PC-3 (cell line): ENCODE measurements around the gene PTPN1.

ENCODE experiments used
- EZH2 ChIP-seq: fragments of 300-600 bp; sonication (generic); IDR thresholded peaks from one replicate; pipeline ENCODE4 v1.6.1; 2017; ENCODE audit warnings: antibody characterized with exemption, mild to moderate bottlenecking, low read length; ENCODE audit not compliant: unreplicated experiment
- EZH2phosphoT487 ChIP-seq: fragments of 300-600 bp; sonication (generic); IDR thresholded peaks from 2 replicates; pipeline ENCODE4 v1.6.1; 2018; ENCODE audit warnings: mild to moderate bottlenecking, antibody characterized with exemption, low read length, borderline replicate concordance
- TF ChIP-seq, protein P1 (sequence below): fragments of 300-600 bp; sonication (generic); conservative IDR thresholded peaks from 2 replicates; pipeline ENCODE4 v1.5.1; 2017; ENCODE audit warnings: antibody characterized with exemption, low read depth, mild to moderate bottlenecking, low read length

DNA sequence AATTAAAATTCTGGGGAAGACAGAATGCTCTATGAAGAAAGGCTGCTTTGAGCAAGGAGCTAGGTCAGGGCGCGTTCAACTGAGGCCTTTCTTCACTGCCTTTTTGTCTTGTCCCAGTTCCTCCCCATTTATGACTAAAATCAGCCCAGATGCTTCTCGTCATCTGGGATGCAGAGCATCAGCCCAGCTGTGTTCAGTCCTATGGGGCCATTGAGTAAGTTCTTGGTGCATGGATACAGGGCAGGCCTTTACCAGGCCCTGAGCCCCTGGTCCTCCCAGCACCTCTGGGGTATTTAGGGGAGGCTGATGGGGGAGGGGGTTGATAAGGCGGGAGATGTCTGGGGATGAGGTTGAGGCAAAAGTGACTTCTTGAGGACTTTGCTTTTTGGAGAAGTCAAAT lies 55.7 kb downstream of the PTPN1 start:
- TF ChIP-seq, protein P1, sequence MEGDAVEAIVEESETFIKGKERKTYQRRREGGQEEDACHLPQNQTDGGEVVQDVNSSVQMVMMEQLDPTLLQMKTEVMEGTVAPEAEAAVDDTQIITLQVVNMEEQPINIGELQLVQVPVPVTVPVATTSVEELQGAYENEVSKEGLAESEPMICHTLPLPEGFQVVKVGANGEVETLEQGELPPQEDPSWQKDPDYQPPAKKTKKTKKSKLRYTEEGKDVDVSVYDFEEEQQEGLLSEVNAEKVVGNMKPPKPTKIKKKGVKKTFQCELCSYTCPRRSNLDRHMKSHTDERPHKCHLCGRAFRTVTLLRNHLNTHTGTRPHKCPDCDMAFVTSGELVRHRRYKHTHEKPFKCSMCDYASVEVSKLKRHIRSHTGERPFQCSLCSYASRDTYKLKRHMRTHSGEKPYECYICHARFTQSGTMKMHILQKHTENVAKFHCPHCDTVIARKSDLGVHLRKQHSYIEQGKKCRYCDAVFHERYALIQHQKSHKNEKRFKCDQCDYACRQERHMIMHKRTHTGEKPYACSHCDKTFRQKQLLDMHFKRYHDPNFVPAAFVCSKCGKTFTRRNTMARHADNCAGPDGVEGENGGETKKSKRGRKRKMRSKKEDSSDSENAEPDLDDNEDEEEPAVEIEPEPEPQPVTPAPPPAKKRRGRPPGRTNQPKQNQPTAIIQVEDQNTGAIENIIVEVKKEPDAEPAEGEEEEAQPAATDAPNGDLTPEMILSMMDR = no peak
- TF ChIP-seq EZH2 (no peak), EZH2phosphoT487 (no peak)
